Liver (tissue), 9 donors: Measurements from ENCODE around the gene PDXDC1. TPM values are rescaled to one million over a fixed set of nuclear protein-coding genes. Genes with fewer than 3 reads are reported as not detected.
"Not testable (repeated sequence)": the region's sequence is repeated elsewhere in the genome, so short reads cannot be mapped to it uniquely, and the experiment has no call there.

ENCODE experiments used
- DNase-seq: peaks from one replicate; pipeline ENCODE4 v3.0.0-alpha.2; 2017; ENCODE audit warnings: low spot score
- H3K27ac ChIP-seq, 2 donors: one replicate each; pipeline ENCODE4 v1.7.0; 2013; ENCODE audit warnings: inconsistent platforms in 2 of 2, low read length in 2 of 2, control low read depth in 1 of 2, low read depth in 1 of 2, mild to moderate bottlenecking in 1 of 2
- H3K27me3 ChIP-seq, 4 donors: one replicate each; pipeline versions ENCODE4 v1.6.1 to v1.7.0; 2013; ENCODE audit warnings: low read length in 3 of 4, inconsistent platforms in 1 of 4, mild to moderate bottlenecking in 1 of 4, moderate library complexity in 1 of 4; ENCODE audit not compliant: control insufficient read depth in 4 of 4, insufficient read depth in 4 of 4
- H3K36me3 ChIP-seq, 4 donors: one replicate each; pipeline versions ENCODE4 v1.6.1 to v1.7.0; 2013; ENCODE audit warnings: low read length in 3 of 4, mild to moderate bottlenecking in 3 of 4, low read depth in 1 of 4, moderate library complexity in 1 of 4; ENCODE audit not compliant: control insufficient read depth in 4 of 4, insufficient read depth in 3 of 4
- H3K4me1 ChIP-seq, 4 donors: one replicate each; pipeline versions ENCODE4 v1.6.1 to v1.7.0; 2013; ENCODE audit warnings: low read length in 3 of 4, mild to moderate bottlenecking in 3 of 4, moderate library complexity in 1 of 4; ENCODE audit not compliant: control insufficient read depth in 4 of 4, insufficient read depth in 4 of 4
- H3K4me3 ChIP-seq, 3 donors: one replicate each; pipeline versions ENCODE4 v1.6.1 to v1.7.0; 2013; ENCODE audit warnings: low read length in 3 of 3, control low read depth in 1 of 3, low read depth in 1 of 3, mild to moderate bottlenecking in 1 of 3
- H3K9ac ChIP-seq, 2 donors: one replicate each; pipeline ENCODE4 v1.7.0; 2013; ENCODE audit warnings: low read length in 2 of 2, mild to moderate bottlenecking in 2 of 2, moderate library complexity in 2 of 2, control low read depth in 1 of 2, low read depth in 1 of 2
- H3K9me3 ChIP-seq, 4 donors: one replicate each; pipeline versions ENCODE4 v1.6.1 to v1.7.0; 2013; ENCODE audit warnings: low read length in 3 of 4; ENCODE audit not compliant: control insufficient read depth in 4 of 4
- ATF3 ChIP-seq: IDR thresholded peaks from 2 replicates; pipeline ENCODE4 v1.6.1; 2016; ENCODE audit warnings: antibody characterized with exemption
- CTCF ChIP-seq: fragments of 150-350 bp; IDR thresholded peaks from 2 replicates; pipeline ENCODE4 v1.5.1; 2017; ENCODE audit warnings: improper control_type of control experiment, low read depth, low read length; ENCODE audit not compliant: missing input control
- EGR1 ChIP-seq, 2 donors: IDR thresholded peaks; 2 replicates each; pipeline ENCODE4 v1.6.1; 2016 to 2018; ENCODE audit warnings: antibody characterized with exemption in 2 of 2, low read depth in 2 of 2
- FOXA1 ChIP-seq: IDR thresholded peaks from 2 replicates; pipeline ENCODE4 v1.6.1; 2016; ENCODE audit warnings: antibody characterized with exemption
- FOXA2 ChIP-seq: IDR thresholded peaks from 2 replicates; pipeline ENCODE4 v1.6.1; 2016; ENCODE audit warnings: antibody characterized with exemption
- GABPA ChIP-seq, 2 donors: IDR thresholded peaks in 1 of 2; conservative IDR thresholded peaks in 1 of 2; 2 replicates each; pipeline ENCODE4 v1.6.1; 2016; ENCODE audit warnings: antibody characterized with exemption in 2 of 2, mild to moderate bottlenecking in 1 of 2, moderate library complexity in 1 of 2
- HNF4A ChIP-seq, 2 donors: conservative IDR thresholded peaks; 2 replicates each; pipeline ENCODE4 v1.6.1; 2016; ENCODE audit warnings: antibody characterized with exemption in 2 of 2, mild to moderate bottlenecking in 2 of 2
- HNF4G ChIP-seq: IDR thresholded peaks from 2 replicates; pipeline ENCODE4 v1.6.1; 2016; ENCODE audit warnings: antibody characterized with exemption
- JUND ChIP-seq, 2 donors: IDR thresholded peaks; 2 replicates each; pipeline ENCODE4 v1.6.1; 2016; ENCODE audit warnings: antibody characterized with exemption in 2 of 2
- REST ChIP-seq: IDR thresholded peaks from 2 replicates; pipeline ENCODE4 v1.6.1; 2016; ENCODE audit warnings: antibody characterized with exemption, mild to moderate bottlenecking
- RXRA ChIP-seq, 2 donors: IDR thresholded peaks; 2 replicates each; pipeline ENCODE4 v1.6.1; 2017 to 2018; ENCODE audit warnings: antibody characterized with exemption in 2 of 2, mild to moderate bottlenecking in 1 of 2
- SP1 ChIP-seq: IDR thresholded peaks from 2 replicates; pipeline ENCODE4 v1.6.1; 2018; ENCODE audit warnings: antibody characterized with exemption, mild to moderate bottlenecking
- TAF1 ChIP-seq: conservative IDR thresholded peaks from 2 replicates; pipeline ENCODE4 v1.6.1; 2016; ENCODE audit warnings: antibody characterized with exemption, mild to moderate bottlenecking
- ZBTB33 ChIP-seq: IDR thresholded peaks from 2 replicates; pipeline ENCODE4 v1.6.1; 2016; ENCODE audit warnings: antibody characterized with exemption
- WGBS: extraction: QIAGEN DNeasy Blood & Tissue Kit; methylation state at CpG from one replicate; pipeline ENCODE4 v1.1.7; 2013; 5-methylcytosine and 5-hydroxymethylcytosine counted together
- polyA plus RNA-seq, 2 donors: library from polyadenylated mRNA; stranded (reverse) in 1 of 2; unstranded in 1 of 2; fragments of 200-250 nt in 1 of 2; fragments of >200 nt in 1 of 2; fragmentation: Nextera tagmentation in 1 of 2; extraction: Ambion mirVana in 1 of 2; gene quantifications; one replicate each; pipeline versions ENCODE4 v1.2.1 to v1.2.3, GENCODE V29; 2013 to 2015
- total RNA-seq, 2 donors: library from RNA; depleted of rRNA; stranded (reverse); fragments of >200 nt; gene quantifications; one replicate each; pipeline ENCODE4 v1.2.3, GENCODE V29; 2014
- donor health status: healthy.
- donor health status: healthy.
- donor health status: healthy.
- donor health status: healthy.
- donor health status: healthy.

PDXDC1 gene
- total and polyA plus RNA-seq, 4 donors: 44.7 to 165 (median 58.0) TPM

- Histone ChIP-seq H3K27me3 (no peaks in the 10 kb centered on the region), H3K4me3 (no peak overlapping the region), H3K36me3 (peaks cover 9 to 17% (median 12%) of the 10 kb centered on the region in 4 donors), H3K27ac (peak overlapping the region; percentile 10 to 14), H3K9ac (no peak overlapping the region), H3K9me3 (no peaks in the 10 kb centered on the region), H3K4me1 (peaks cover 4 to 31% (median 20%) of the 10 kb centered on the region in 4 donors)
- no peak for DNase-seq
- WGBS: 69% methylated on average over 11 of the region's 11 CpGs
- TF ChIP-seq RXRA (IDR thresholded peaks at IDR 0.05) (no peak), JUND (IDR thresholded peaks at IDR 0.05) (no peak), CTCF (no peak), SP1 (no peak), HNF4A (conservative IDR thresholded peaks at IDR 0.05) (no peak), TAF1 (no peak), FOXA1 (no peak), HNF4G (no peak), FOXA2 (no peak), GABPA (IDR thresholded peaks at IDR 0.05 in 1 of 2, conservative IDR thresholded peaks at IDR 0.05 in 1 of 2) (no peak)
Observed at GRCh38 chr16:15044286-15044685, 69.5 kb downstream of the PDXDC1 start.

- H3K9ac ChIP-seq, H3K36me3 ChIP-seq, H3K4me3 ChIP-seq, DNase-seq, H3K9me3 ChIP-seq, H3K27me3 ChIP-seq: not testable (repeated sequence)
- TF ChIP-seq HNF4A (conservative IDR thresholded peaks at IDR 0.05) (peak; percentile 56 to 59), ATF3 (peak; percentile 47)
- Histone ChIP-seq H3K27ac (peak overlapping the region; percentile 56 to 57), H3K4me1 (peaks cover 4 to 37% (median 23%) of the 10 kb centered on the region in 4 donors)
- 55% methylated on average over 9 of the region's 9 CpGs for WGBS
Observed at GRCh38 chr16:15045270-15045669, 70.4 kb downstream of the PDXDC1 start.

- H3K27me3 ChIP-seq: no peaks in the 10 kb centered on the region
- DNase-seq: no peak
- no peaks in the 10 kb centered on the region for H3K9me3 ChIP-seq
- peaks cover 0 to 2% (median under 1%) of the 10 kb centered on the region in 4 donors for H3K36me3 ChIP-seq
- WGBS: 97% methylated on average over 21 of the region's 21 CpGs
- TF ChIP-seq REST (no peak), HNF4G (no peak), EGR1 (IDR thresholded peaks at IDR 0.05; ENCODE audit: low read depth in 2 of 2) (no peak), FOXA1 (no peak), JUND (IDR thresholded peaks at IDR 0.05) (no peak), SP1 (no peak), ZBTB33 (no peak)
- H3K27ac ChIP-seq: no peak overlapping the region
- no peak overlapping the region for H3K9ac ChIP-seq
- H3K4me3 ChIP-seq: no peak overlapping the region
- peaks cover 4 to 34% (median 22%) of the 10 kb centered on the region in 4 donors for H3K4me1 ChIP-seq
Observed at GRCh38 chr16:15046692-15047376, 72.0 kb downstream of the PDXDC1 start.
